ENCODE data around the gene UFSP2.

Gene UFSP2

GRCh38 chr4:185381288-185382196 lies 44.2 kb downstream of the UFSP2 start:
- TF ChIP-seq, protein P1, sequence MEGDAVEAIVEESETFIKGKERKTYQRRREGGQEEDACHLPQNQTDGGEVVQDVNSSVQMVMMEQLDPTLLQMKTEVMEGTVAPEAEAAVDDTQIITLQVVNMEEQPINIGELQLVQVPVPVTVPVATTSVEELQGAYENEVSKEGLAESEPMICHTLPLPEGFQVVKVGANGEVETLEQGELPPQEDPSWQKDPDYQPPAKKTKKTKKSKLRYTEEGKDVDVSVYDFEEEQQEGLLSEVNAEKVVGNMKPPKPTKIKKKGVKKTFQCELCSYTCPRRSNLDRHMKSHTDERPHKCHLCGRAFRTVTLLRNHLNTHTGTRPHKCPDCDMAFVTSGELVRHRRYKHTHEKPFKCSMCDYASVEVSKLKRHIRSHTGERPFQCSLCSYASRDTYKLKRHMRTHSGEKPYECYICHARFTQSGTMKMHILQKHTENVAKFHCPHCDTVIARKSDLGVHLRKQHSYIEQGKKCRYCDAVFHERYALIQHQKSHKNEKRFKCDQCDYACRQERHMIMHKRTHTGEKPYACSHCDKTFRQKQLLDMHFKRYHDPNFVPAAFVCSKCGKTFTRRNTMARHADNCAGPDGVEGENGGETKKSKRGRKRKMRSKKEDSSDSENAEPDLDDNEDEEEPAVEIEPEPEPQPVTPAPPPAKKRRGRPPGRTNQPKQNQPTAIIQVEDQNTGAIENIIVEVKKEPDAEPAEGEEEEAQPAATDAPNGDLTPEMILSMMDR (IDR thresholded peaks at IDR 0.05; ENCODE audit: borderline replicate concordance, control extremely low read depth, extremely low read depth, insufficient read depth, missing control alignments): no peak
- in situ Hi-C loops (cut with MboI; ENCODE audit: low sequenced_read_pairs, unreplicated experiment): no loop called here
- DNase-seq (ENCODE audit: low spot score): no peak

- in situ Hi-C loops (cut with MboI; ENCODE audit: low sequenced_read_pairs, unreplicated experiment): no loop called here
- DNase-seq (ENCODE audit: low spot score): no peak
- TF ChIP-seq, protein P1 (IDR thresholded peaks at IDR 0.05; ENCODE audit: borderline replicate concordance, control extremely low read depth, extremely low read depth, insufficient read depth, missing control alignments): no peak
These were observed 45.4 kb downstream of the UFSP2 start for GRCh38 chr4:185380320-185380719.

GRCh38 chr4:185379326-185380295 lies 46.2 kb downstream of the UFSP2 start:
- in situ Hi-C loops (cut with MboI; ENCODE audit: low sequenced_read_pairs, unreplicated experiment): no loop called here
- no peak for DNase-seq (ENCODE audit: low spot score)

DNA sequence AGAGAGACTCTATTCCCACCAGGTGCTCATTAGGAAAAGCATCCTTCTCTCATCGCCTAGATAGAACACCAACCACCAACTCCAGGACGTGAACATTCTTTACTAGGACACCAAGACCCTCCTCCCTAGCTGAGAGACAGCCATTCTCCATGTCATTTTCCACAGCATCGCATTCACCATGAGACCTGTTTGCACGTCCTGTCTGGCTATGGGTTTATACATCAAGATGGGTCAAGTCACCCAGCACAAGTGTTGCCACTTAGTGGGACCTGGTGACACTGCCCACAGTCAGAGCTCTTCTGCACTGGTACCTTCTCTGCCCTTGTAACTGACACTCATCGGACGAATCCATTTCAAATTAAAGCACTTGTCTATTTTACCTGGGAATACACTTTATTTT lies 47.5 kb downstream of the UFSP2 start:
- TF ChIP-seq, protein P1 (IDR thresholded peaks at IDR 0.05; ENCODE audit: borderline replicate concordance, control extremely low read depth, extremely low read depth, insufficient read depth, missing control alignments): no peak
- in situ Hi-C loops (cut with MboI; ENCODE audit: low sequenced_read_pairs, unreplicated experiment): no loop called here
- no peak for DNase-seq (ENCODE audit: low spot score)

More at GRCh38 chr4:185379326-185380295, 46.2 kb downstream of the UFSP2 start:
- TF ChIP-seq, protein P1 (IDR thresholded peaks at IDR 0.05; ENCODE audit: borderline replicate concordance, control extremely low read depth, extremely low read depth, insufficient read depth, missing control alignments): no peak

DNA sequence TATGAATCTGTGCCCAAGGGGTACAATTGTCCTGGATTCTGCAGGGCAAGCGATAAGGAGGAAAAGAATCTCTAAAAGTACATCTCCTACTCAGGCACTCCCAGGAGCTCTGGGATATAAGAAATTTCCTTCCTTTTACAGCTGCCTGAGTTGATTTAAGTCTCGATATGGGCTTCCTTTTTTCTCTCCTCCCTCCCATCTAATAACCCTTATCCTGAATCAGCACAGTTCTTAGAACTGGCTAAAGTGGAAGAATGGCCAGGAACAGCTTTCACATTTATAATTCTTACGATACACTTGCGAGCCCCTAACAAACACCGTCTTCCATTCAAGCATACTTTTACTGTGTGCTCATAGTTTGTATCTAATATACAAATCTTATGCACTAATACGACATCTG lies 51.2 kb downstream of the UFSP2 start:
- TF ChIP-seq, protein P1 (IDR thresholded peaks at IDR 0.05; ENCODE audit: borderline replicate concordance, control extremely low read depth, extremely low read depth, insufficient read depth, missing control alignments): no peak
- in situ Hi-C loops (cut with MboI; ENCODE audit: low sequenced_read_pairs, unreplicated experiment): no loop called here
- DNase-seq (ENCODE audit: low spot score): no peak

GRCh38 chr4:185374027-185374426 lies 51.7 kb downstream of the UFSP2 start:
- in situ Hi-C loops (cut with MboI; ENCODE audit: low sequenced_read_pairs, unreplicated experiment): no loop called here
- DNase-seq (ENCODE audit: low spot score): no peak
- TF ChIP-seq, protein P1 (IDR thresholded peaks at IDR 0.05; ENCODE audit: borderline replicate concordance, control extremely low read depth, extremely low read depth, insufficient read depth, missing control alignments): no peak
